GM21717 (cell line): ENCODE data around the gene ADGRF1.

Source experiments
- ATAC-seq: cut with Tn5 transposase; IDR thresholded peaks from one replicate; pipeline ENCODE4 v1.9.1; 2021; ENCODE audit warnings: mild to moderate bottlenecking, moderate library complexity; ENCODE audit not compliant: unreplicated experiment

ADGRF1 gene

GRCh38 chr6:46985943-46986342, 56.2 kb downstream of the ADGRF1 start:
- no peak for ATAC-seq

DNA sequence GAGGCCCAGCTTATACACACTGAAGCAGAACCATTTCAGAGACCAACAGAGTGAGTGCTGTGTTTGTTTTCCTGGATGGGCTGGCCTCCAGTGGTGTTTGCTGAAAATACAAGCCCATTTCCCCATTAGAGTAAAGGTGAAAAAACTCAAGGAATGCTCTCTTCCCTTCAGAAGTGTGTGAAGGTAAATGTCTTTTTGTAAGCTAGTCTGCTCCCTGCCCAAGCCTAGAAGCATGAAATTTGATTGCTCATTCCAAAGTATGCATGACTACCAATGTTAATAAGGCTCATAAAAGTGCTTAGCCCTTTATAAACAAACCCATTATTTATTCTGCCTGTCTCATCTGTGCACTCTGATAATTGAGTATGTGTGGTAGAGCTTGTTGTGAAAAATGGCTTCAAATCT, 59.1 kb downstream of the ADGRF1 start:
- no peak for ATAC-seq

GRCh38 chr6:46979206-46979605, 62.9 kb downstream of the ADGRF1 start:
- ATAC-seq: no peak

GRCh38 chr6:46974786-46975185, 67.3 kb downstream of the ADGRF1 start:
- no peak for ATAC-seq

- no peak for ATAC-seq
Observed at GRCh38 chr6:46973029-46973428, 69.1 kb downstream of the ADGRF1 start.

DNA sequence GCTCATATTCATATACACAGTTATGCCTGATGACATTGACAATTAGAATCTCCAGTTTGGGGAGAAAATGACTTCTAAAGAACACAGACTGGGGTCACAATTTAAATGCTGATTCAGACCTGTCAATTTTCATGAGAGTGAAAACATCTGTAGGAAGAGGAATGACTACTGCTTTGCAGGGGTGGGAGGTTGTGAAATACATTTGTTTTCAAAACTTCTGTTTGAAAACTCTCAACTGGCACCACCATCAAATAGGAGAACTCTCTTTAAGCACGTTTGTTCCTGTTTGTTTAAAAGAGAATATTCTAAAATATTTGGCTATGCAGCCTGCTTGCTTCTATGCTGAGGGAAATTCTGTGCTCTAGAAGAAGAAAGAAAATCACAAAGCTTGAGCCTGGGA, 69.6 kb downstream of the ADGRF1 start:
- ATAC-seq: no peak

DNA sequence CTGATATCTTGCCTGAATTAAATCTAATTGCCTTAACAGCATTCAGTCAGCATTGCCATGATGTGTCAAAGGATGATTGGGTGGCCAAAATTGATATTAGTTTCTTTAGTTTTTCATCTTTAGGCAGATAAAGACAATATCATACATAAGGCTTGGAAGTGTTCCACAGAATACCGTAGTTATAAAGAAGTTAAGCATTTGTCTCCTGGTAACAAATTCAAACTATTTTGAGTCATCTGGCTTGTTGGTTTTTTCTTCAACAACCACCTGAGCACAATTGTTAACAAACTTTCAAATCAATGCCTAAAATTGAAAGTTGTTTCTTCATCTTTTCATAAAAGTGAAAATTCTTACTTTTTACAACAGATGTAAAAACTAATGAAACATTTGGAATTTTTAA, 72.9 kb downstream of the ADGRF1 start:
- no peak for ATAC-seq

DNA sequence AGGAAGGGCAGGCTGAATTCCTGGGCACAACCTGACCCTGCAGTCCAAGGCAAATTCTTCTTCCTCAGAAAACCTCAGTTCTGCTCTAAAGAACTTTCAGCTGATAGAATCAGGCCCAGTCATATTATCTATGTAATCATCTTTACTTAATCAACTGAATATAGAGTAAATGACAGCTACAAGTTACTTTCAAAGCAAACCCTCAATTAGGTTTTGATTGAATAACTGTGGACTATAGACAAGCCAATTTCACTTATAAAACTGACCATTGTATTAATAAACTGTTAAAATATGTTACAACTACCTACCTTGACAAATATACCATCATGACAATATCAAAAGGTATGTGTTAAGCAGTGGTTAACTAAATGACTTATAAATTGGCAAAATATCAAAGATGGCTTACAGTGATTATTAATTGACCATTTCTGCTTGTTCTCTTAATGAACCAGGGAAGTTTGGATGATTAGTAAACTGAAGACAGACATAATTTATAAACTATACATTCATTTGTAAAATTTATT, 74.2 kb downstream of the ADGRF1 start:
- no peak for ATAC-seq

DNA sequence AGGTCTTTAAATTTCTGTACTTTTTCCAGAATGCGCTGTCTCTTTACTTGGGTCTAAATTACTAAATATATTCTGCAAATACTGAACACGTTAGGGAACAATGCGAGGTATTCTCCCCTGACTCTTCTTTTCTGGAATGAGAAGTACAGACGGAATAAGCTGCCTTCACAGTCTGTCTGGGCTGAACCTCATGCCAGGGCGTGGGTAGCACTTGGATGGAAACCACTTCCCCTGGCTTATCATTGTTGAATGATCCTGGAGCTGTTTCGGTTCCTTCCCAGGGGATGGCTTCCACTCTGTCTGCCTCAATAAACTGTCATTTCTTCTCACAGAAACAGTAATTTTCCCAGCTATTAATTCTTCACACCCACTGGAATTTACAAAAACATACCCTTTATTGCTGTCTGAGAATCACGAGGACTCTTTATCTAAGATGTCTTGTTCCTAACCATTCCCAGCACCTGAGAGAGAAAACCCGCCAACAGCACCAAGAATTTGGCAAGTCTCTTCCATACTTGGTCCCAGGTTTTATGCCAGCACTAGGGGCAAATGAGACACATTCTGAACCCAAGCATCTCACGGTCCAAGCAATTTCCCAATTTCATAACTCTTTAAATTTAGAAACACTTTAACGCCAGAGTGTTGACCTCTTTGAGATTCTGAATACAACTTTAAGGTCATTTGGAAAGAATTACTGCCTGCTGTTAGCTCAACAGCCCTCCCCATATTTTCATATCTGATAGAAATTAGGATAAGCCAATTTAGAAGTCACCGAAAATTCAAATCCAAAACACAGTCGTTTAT, 77.2 kb downstream of the ADGRF1 start:
- no peak for ATAC-seq

GRCh38 chr6:46963626-46964025, 78.5 kb downstream of the ADGRF1 start:
- no peak for ATAC-seq

DNA sequence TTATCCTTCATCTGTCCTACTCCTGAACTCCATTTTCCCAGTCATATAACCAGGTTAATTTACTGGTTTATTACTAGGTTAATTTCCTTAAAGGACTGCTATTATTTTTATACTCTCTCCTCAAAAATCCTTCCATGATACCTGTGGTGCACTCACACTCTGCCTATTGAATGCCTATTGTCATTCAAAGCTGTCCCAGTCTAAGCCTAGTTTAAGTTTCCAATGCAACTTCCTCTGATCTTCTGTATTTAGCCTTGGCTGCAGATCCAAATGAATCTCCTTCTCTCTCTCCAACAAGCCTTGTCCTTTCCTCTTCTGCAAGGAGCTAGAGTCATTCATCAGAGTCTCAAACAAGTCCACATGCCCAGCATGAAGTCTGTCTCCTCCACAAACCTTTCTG, 79.1 kb downstream of the ADGRF1 start:
- ATAC-seq: no peak

DNA sequence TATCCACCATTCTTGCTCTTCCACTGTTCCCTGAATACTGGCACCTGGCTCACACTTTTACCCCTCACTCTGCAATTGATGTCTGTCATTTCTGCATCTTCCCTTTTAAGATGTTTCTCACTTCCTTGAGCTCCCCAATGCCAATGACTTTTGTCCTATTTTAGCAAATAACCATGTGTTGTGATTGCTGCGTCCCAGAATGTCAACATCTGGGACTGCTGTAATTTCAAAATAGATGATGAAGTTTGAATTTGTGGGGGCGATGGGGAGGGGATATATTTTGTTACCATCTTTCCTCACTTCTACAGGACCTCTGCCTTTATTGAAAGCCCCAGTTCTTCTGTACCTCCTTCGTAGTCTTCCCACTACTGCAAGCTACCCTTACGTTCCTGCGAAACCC, 80.4 kb downstream of the ADGRF1 start:
- no peak for ATAC-seq

DNA sequence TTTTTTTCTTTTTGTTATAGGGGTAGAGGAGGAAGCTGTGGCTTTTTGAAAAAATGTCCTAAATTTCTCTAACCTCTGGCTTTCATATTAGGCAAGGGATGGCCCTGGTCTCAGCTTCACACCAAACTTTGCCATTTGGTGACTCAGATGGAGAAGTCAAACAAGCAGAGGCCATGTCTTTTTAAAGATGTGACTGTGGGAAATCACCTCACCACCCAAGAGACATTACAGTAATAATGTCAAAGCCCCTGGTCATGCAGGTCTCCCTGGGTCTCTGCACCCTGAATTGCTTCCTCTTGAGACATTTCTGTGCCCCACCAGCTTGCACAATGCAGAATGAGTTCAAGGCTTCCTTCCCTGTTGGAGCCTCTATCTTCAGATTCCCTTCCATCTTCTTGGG, 80.9 kb downstream of the ADGRF1 start:
- no peak for ATAC-seq

DNA sequence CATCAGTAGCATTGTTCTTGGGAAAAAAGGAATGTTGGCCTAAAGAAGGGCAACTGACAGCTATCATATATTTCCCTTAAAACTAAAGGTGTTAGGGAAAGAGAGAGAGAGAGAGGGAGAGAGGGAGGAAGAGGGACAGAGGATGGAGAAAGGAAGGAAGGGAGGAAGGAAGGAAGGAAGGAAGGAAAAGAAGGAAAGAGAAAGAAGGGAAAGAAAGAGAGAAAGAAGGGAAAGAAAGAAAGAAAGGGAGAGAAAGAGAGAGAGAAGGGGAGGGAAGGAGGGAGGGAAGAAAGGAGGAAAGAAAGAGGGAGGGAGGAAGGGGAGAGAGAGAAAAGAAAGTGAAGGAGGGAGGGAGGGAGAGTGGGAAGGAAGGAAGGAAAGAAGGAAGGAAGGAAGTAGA, 82.7 kb downstream of the ADGRF1 start:
- no peak for ATAC-seq

DNA sequence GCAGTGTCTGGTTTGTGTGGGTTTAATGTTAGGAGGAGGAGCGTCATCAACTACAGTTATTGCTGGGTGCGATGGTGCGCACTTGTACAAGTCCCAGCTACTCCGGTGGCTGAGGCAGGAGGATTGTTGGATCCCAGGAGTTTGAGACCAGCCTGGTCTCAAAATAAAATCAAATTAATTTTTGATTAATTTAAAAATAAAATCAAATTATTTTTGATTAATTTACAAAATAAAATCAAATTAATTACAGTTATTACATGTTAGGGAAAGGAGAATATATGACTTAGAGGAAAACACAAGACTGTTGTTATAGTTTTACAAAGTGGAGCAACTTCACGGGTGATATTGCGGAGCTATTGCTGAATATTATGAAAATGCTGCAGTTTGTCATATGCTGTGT, 85.7 kb downstream of the ADGRF1 start:
- ATAC-seq: no peak

DNA sequence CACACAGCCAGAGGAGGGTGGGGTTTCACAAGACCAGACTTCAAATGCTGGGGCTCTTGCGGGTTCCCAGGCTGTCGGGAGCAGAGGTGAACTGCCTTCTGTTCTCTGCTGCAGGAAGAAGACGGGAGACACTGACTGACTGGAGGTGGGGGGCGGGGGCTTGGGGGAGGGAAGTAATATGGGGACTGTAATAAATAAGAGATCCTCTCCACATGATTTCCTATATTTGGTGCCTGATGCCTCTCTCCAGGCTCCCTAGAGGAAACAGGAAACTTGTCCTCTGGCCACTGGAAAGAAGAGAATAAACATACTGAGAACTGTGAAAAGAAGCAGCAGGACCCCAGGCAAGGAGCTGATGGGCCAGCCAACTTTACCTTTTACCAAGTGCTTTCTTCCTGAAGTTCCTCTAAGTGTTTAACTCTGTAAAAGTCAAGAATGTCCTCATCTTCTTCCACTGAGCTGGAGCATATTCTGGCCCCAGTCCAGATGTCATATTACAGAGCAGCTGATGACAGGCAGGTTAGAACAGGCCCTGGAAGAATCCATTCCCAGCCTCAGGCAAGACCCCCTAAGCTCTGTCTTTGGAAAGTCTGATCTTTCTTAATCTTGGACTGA, 87.2 kb downstream of the ADGRF1 start:
- no peak for ATAC-seq

DNA sequence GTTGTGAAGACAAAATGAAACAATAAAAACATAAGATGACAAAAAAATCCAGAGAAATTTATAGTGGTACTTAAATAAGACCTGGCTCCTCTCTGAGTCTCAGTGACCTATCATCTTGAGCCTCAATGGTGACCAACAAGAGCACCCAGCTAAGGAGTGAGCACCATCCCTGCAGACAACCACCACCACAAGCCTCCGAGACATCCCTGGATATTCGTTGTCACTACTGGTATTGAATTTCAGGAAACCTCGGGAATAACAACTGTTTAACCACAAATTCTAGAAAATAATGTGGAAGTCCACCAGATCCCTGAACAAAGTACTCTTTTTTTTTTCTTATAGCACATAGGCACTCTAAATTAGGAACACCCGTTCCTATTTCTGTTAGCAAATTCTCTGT, 88.2 kb downstream of the ADGRF1 start:
- no peak for ATAC-seq

- no peak for ATAC-seq
Observed at GRCh38 chr6:46949632-46950280, 92.4 kb downstream of the ADGRF1 start.

- no peak for ATAC-seq
Observed at GRCh38 chr6:46948699-46949098, 93.4 kb downstream of the ADGRF1 start.
